HT-29 (cell line): ENCODE measurements around the gene TRAPPC6A. TPM values are rescaled to one million over a fixed set of nuclear protein-coding genes. Genes with fewer than 3 reads are reported as not detected.

Experiments used
- total RNA-seq: library from RNA; depleted of rRNA; stranded (reverse); fragments of >200 nt; shearing (Covaris generic); gene quantifications from 2 replicates; pipeline ENCODE4 v1.2.3, GENCODE V29; 2014; rRNA removed

TRAPPC6A gene
- total RNA-seq, 1 experiment from 2014 or later, result 34.2 TPM

Other genes starting within 250 kb of the TRAPPC6A start
- gene APOC4, start 236.0 kb downstream of the TRAPPC6A start, total RNA-seq, result not detected in 2 replicates
- gene APOC2, start 232.2 kb downstream of the TRAPPC6A start, total RNA-seq, result not detected in 2 replicates
- gene CLPTM1, start 222.9 kb downstream of the TRAPPC6A start, total RNA-seq, result 104 and 106 TPM in 2 replicates
- gene RELB, start 176.8 kb downstream of the TRAPPC6A start, total RNA-seq, result 11.4 and 18.8 TPM in 2 replicates
- 90.2 and 99.9 TPM in 2 replicates for gene CLASRP, start 139.2 kb downstream of the TRAPPC6A start, total RNA-seq
- 1.5 and 1.7 TPM in 2 replicates for gene ZNF296, start 101.8 kb downstream of the TRAPPC6A start, total RNA-seq
- gene GEMIN7, start 99.0 kb downstream of the TRAPPC6A start, total RNA-seq, result 113 and 137 TPM in 2 replicates
- gene PPP1R37, start 85.1 kb downstream of the TRAPPC6A start, total RNA-seq, result 108 and 128 TPM in 2 replicates
- gene NKPD1, start 17.3 kb downstream of the TRAPPC6A start, total RNA-seq, result 1.4 and 6.7 TPM in 2 replicates
- gene BLOC1S3, start 547 bp upstream of the TRAPPC6A start, total RNA-seq, result 13.7 and 21.5 TPM in 2 replicates
- gene EXOC3L2, start 67.2 kb upstream of the TRAPPC6A start, total RNA-seq, result not detected in 2 replicates
- gene MARK4, start 73.0 kb upstream of the TRAPPC6A start, total RNA-seq, result 8.3 and 9.5 TPM in 2 replicates
- not detected in 2 replicates for gene CKM, start 144.6 kb upstream of the TRAPPC6A start, total RNA-seq
- 0.05 and 0.64 TPM in 2 replicates for gene KLC3, start 162.5 kb upstream of the TRAPPC6A start, total RNA-seq
- 40.9 and 49.8 TPM in 2 replicates for gene ERCC2, start 192.3 kb upstream of the TRAPPC6A start, total RNA-seq
- gene PPP1R13L, start 226.8 kb upstream of the TRAPPC6A start, total RNA-seq, result 47.8 and 48.0 TPM in 2 replicates
- 51.7 and 68.2 TPM in 2 replicates for gene POLR1G, start 228.4 kb upstream of the TRAPPC6A start, total RNA-seq
- gene ERCC1, start 245.7 kb upstream of the TRAPPC6A start, total RNA-seq, result 154 and 159 TPM in 2 replicates